Psoas muscle (tissue), 8 donors: ENCODE data around the gene ACOX3. TPM values are rescaled to one million over a fixed set of nuclear protein-coding genes. Genes with fewer than 3 reads are reported as not detected.

Experiments used
- ATAC-seq, 4 donors: fragments of 200-7000 bp; cut with Tn5 transposase; one replicate each; pipeline ENCODE4 v1.9.1; 2020; ENCODE audit warnings: moderate library complexity in 3 of 4, mild to moderate bottlenecking in 2 of 4
- DNase-seq, 2 donors: peaks; one replicate each; pipeline ENCODE4 v3.0.0-alpha.2; 2020
- H3K27ac ChIP-seq: fragments of 200-600 bp; one replicate; pipeline ENCODE4 v1.8.0; 2022
- H3K27me3 ChIP-seq, 3 donors: fragments of 200-600 bp in 1 of 3; one replicate each; pipeline versions ENCODE4 v1.6.1 to v1.8.0; 2013 to 2022; ENCODE audit warnings: low read length in 2 of 3, mild to moderate bottlenecking in 2 of 3, moderate library complexity in 1 of 3; ENCODE audit not compliant: insufficient read depth in 3 of 3
- H3K36me3 ChIP-seq, 2 donors: fragments of 200-600 bp in 1 of 2; one replicate each; pipeline versions ENCODE4 v1.6.1 to v1.8.0; 2013 to 2022; ENCODE audit warnings: low read depth in 1 of 2, mild to moderate bottlenecking in 1 of 2, moderate library complexity in 1 of 2; ENCODE audit not compliant: insufficient read depth in 1 of 2
- H3K4me1 ChIP-seq: fragments of 200-600 bp; one replicate; pipeline ENCODE4 v1.8.0; 2022
- H3K4me3 ChIP-seq: fragments of 200-600 bp; one replicate; pipeline ENCODE4 v1.8.0; 2022; ENCODE audit warnings: mild to moderate bottlenecking
- H3K9me3 ChIP-seq: fragments of 200-600 bp; one replicate; pipeline ENCODE4 v1.8.0; 2022
- CTCF ChIP-seq: fragments of 200-600 bp; IDR thresholded peaks from one replicate; pipeline ENCODE4 v1.8.0; 2022; ENCODE audit warnings: antibody characterized with exemption
- WGBS, 3 donors: extraction: QIAGEN DNeasy Blood & Tissue Kit; methylation state at CpG; one replicate each; pipeline versions ENCODE4 v1.1.6 to v1.1.7; 2013; 5-methylcytosine and 5-hydroxymethylcytosine counted together
- intact Hi-C, 2 donors: fragments of 100-400 bp; cut with DNase I; formaldehyde crosslinking; loops; one replicate each; pipeline versions ENCODE4 v1.11.0 to v1.14.2; 2022
- polyA plus RNA-seq, 3 donors: library from polyadenylated mRNA; stranded (reverse); fragments of 200-250 nt; gene quantifications; one replicate each; pipeline ENCODE4 v1.2.3, GENCODE V29; 2013
- total RNA-seq, 4 donors: library from RNA; stranded (reverse); fragmentation: NEBNext Ultra II Directional in 2 of 4; extraction: Animal tissue kit (Norgen Biotek cat#: 25700) in 2 of 4; gene quantifications; one replicate each; pipeline versions ENCODE4 v1.2.1 to v1.2.4, GENCODE V29; 2021 to 2023
- donor health status: healthy with polysubstance abuse.
- donor health status: DM: no; HTN: no; CAD: no; lungs with moderate emphysema.
- donor health status: Bipolar disorder and iron deficiency.
- donor health status: healthy.
- donor health status: DM: yes; HTN: yes; CAD: no.
- donor health status: DM: no; HTN: no; CAD: no.
- donor health status: DM: no; HTN: no; CAD: no.
- donor health status: DM: yes; HTN: yes; CAD: no.

The ACOX3 gene
- total and polyA plus RNA-seq, 7 donors, result 5.6 to 18.8 (median 10.8) TPM

- 19 to 35% (median 34%) methylated on average over 12 of the region's 12 CpGs for WGBS, 3 donors
- intact Hi-C loops, result no loop called here
- no peaks in the 10 kb centered on the region for H3K36me3 ChIP-seq
- H3K27ac ChIP-seq, result peak overlapping the region; percentile 94
- peak overlapping the region; percentile 87 for H3K4me3 ChIP-seq
- no peak for TF ChIP-seq CTCF
- no peak for DNase-seq
- peak; percentile 75 to 85 (median 79) for ATAC-seq
- peaks cover 31% of the 10 kb centered on the region for H3K4me1 ChIP-seq
- H3K9me3 ChIP-seq, result no peaks in the 10 kb centered on the region
- no peaks in the 10 kb centered on the region for H3K27me3 ChIP-seq
Measured at GRCh38 chr4:8439914-8440491, 520 bp downstream of the ACOX3 start.

GRCh38 chr4:8439168-8439567, 1.4 kb downstream of the ACOX3 start:
- WGBS, 3 donors, result 62 to 65% (median 62%) methylated on average over 3 of the region's 3 CpGs
- Histone ChIP-seq H3K36me3 (no peaks in the 10 kb centered on the region), H3K27ac (no peak overlapping the region), H3K4me1 (peaks cover 31% of the 10 kb centered on the region), H3K9me3 (no peaks in the 10 kb centered on the region), H3K27me3 (no peaks in the 10 kb centered on the region), H3K4me3 (no peak overlapping the region)
- ATAC-seq, result no peak
- TF ChIP-seq CTCF, result no peak
- no peak for DNase-seq
- intact Hi-C loops, result no loop called here

- TF ChIP-seq CTCF, result no peak
- intact Hi-C loops, result no loop called here
- Histone ChIP-seq H3K4me1 (peaks cover 30% of the 10 kb centered on the region), H3K9me3 (no peaks in the 10 kb centered on the region), H3K4me3 (no peak overlapping the region), H3K27ac (no peak overlapping the region), H3K27me3 (no peaks in the 10 kb centered on the region), H3K36me3 (no peaks in the 10 kb centered on the region)
- WGBS, 3 donors, result 83 to 89% (median 87%) methylated on average over 11 of the region's 11 CpGs
- no peak for ATAC-seq
- DNase-seq, result no peak
Measured at GRCh38 chr4:8438743-8439142, 1.8 kb downstream of the ACOX3 start.

- H3K27ac ChIP-seq, result peak overlapping the region; percentile 3
- no peak for ATAC-seq
- no peak overlapping the region for H3K4me3 ChIP-seq
Measured at GRCh38 chr4:8437281-8437680, 3.2 kb downstream of the ACOX3 start.

More at GRCh38 chr4:8437281-8437680, 3.2 kb downstream of the ACOX3 start:
- WGBS, 3 donors, result 45 to 59% (median 52%) methylated on average over 13 of the region's 13 CpGs
- TF ChIP-seq CTCF, result no peak
- Histone ChIP-seq H3K4me1 (peaks cover 17% of the 10 kb centered on the region), H3K27me3 (no peaks in the 10 kb centered on the region), H3K9me3 (no peaks in the 10 kb centered on the region), H3K36me3 (no peaks in the 10 kb centered on the region)
- DNase-seq, result no peak
- intact Hi-C loops, result no loop called here
